GM12864 (cell line): ENCODE data around the gene NFIB.

Source experiments
- DNase-seq: peaks from one replicate; pipeline ENCODE4 v3.0.0-alpha.2; 2011; ENCODE audit warnings: low read depth
- H3K4me3 ChIP-seq: 2 replicates; pipeline ENCODE4 v1.5.1; 2011; ENCODE audit warnings: mild to moderate bottlenecking, low read depth, low read length, control low read depth
- CTCF ChIP-seq: IDR thresholded peaks from 2 replicates; pipeline ENCODE4 v1.5.1; 2011; ENCODE audit warnings: low read depth, mild to moderate bottlenecking, moderate library complexity, low read length, control low read depth, inconsistent platforms; ENCODE audit errors: missing control alignments

The NFIB gene

GRCh38 chr9:14159440-14160216 lies 154.3 kb downstream of the NFIB start:
- DNase-seq: no peak
- no peak for TF ChIP-seq CTCF
- H3K4me3 ChIP-seq: no peak overlapping the region

- DNase-seq: no peak
- no peak overlapping the region for H3K4me3 ChIP-seq
- no peak for TF ChIP-seq CTCF
These were observed 155.0 kb downstream of the NFIB start for GRCh38 chr9:14158916-14159315.

GRCh38 chr9:14158136-14158813 lies 155.7 kb downstream of the NFIB start:
- no peak overlapping the region for H3K4me3 ChIP-seq
- DNase-seq: no peak
- TF ChIP-seq CTCF: no peak

GRCh38 chr9:14157191-14157590 lies 156.8 kb downstream of the NFIB start:
- DNase-seq: no peak
- TF ChIP-seq CTCF: no peak
- no peak overlapping the region for H3K4me3 ChIP-seq

GRCh38 chr9:14156046-14156445 lies 157.9 kb downstream of the NFIB start:
- TF ChIP-seq CTCF: no peak
- no peak overlapping the region for H3K4me3 ChIP-seq
- peak; percentile 29 for DNase-seq

GRCh38 chr9:14155237-14155636 lies 158.7 kb downstream of the NFIB start:
- no peak overlapping the region for H3K4me3 ChIP-seq
- DNase-seq: no peak
- TF ChIP-seq CTCF: no peak

- TF ChIP-seq CTCF: no peak
- H3K4me3 ChIP-seq: no peak overlapping the region
- DNase-seq: no peak
These were observed 160.6 kb downstream of the NFIB start for GRCh38 chr9:14153310-14153720.
